Fibroblast of lung (primary cell): ENCODE results near the gene LCLAT1.

Experiments
- CTCF ChIP-seq, 2 donors: IDR thresholded peaks in 1 of 2; conservative IDR thresholded peaks in 1 of 2; 1 replicate in 1 of 2; 2 replicates in 1 of 2; pipeline ENCODE4 v1.5.1; 2011 to 2012; ENCODE audit warnings: low read length in 2 of 2, control low read depth in 1 of 2, inconsistent platforms in 1 of 2, low read depth in 1 of 2, mild to moderate bottlenecking in 1 of 2
- EZH2 ChIP-seq: IDR thresholded peaks from 2 replicates; pipeline ENCODE4 v1.5.1; 2012; ENCODE audit warnings: low read length, control low read depth, mild to moderate bottlenecking; ENCODE audit errors: missing control alignments

DNA sequence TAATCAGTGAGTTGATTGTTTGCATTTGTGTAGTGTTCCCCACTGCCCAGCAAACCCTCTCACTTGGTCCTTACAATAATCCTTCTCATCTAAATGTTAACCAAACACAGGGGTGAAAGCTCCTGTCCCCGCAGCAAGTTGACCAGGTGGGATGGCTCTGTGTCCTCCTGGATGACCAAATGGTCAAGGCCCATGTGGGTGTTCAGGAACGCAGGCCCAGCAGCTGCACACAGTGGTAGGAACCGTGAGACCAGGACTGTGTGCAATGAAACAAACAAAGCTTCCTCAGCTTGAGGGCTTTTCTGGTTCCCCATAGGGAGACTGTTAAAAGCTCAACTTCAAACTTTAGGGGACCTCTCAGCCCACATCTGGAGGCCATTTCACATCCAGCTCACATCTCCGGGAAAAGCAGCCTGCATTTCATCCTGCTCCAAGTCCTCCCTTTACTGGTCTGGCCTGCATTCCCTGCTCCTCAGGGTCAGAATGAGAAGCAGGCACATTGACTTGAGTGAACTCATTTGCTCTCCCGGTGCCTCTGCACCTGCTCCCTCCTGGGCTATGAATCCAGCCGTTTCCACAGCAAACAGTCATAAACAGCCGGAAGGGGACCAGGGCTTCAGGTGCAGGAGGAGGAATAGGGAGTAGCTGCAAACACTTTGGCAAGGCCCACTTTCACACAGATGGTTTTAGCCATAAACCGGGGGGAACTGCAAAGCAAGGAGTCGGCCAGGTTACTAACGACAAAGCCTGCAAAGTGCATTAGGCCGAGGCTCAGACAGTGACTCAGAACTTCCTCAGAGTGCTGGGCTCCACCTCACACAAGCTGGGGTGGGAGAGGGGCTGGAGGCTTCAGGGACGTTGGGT, 215.5 kb downstream of the LCLAT1 start:
- TF ChIP-seq CTCF (conservative IDR thresholded peaks at IDR 0.05 in 1 of 2, IDR thresholded peaks at IDR 0.05 in 1 of 2; ENCODE audit: low read depth in 1 of 2, low read length in 2 of 2) (no peak), EZH2 (no peak)
